HTERT RPE-1 (cell line): ENCODE results near the gene TIMP1.
"Not testable (repeated sequence)": the region's sequence is repeated elsewhere in the genome, so short reads cannot be mapped to it uniquely, and the experiment has no call there.

ENCODE experiments used
- in situ Hi-C: fragments of 300-500 bp; cut with MboI; formaldehyde crosslinking; loops from 4 replicates; pipeline ENCODE4 v1.14.3; 2020; ENCODE audit warnings: low sequenced_read_pairs

Gene TIMP1

GRCh38 chrX:47597222-47597621 is 15.0 kb downstream of the TIMP1 start:
- in situ Hi-C loops = no loop called here

- in situ Hi-C loops = not testable (repeated sequence)
Observed at GRCh38 chrX:47603125-47603524, 20.9 kb downstream of the TIMP1 start.

- in situ Hi-C loops = no loop called here
Observed at GRCh38 chrX:47605024-47605423, 22.8 kb downstream of the TIMP1 start.

- in situ Hi-C loops = no loop called here
Observed at GRCh38 chrX:47607091-47607490, 24.9 kb downstream of the TIMP1 start.

- in situ Hi-C loops = no loop called here
Observed at GRCh38 chrX:47608130-47608810, 26.0 kb downstream of the TIMP1 start.

- in situ Hi-C loops = no loop called here
Observed at GRCh38 chrX:47610511-47610910, 28.3 kb downstream of the TIMP1 start.

- in situ Hi-C loops = no loop called here
Observed at GRCh38 chrX:47611489-47611888, 29.3 kb downstream of the TIMP1 start.

GRCh38 chrX:47611926-47612325 is 29.7 kb downstream of the TIMP1 start:
- in situ Hi-C loops = no loop called here

- in situ Hi-C loops = no loop called here
Observed at GRCh38 chrX:47612418-47612817, 30.2 kb downstream of the TIMP1 start.

- in situ Hi-C loops = no loop called here
Observed at GRCh38 chrX:47613082-47613481, 30.8 kb downstream of the TIMP1 start.

GRCh38 chrX:47614618-47615017 is 32.4 kb downstream of the TIMP1 start:
- in situ Hi-C loops = no loop called here

GRCh38 chrX:47618923-47619485 is 36.8 kb downstream of the TIMP1 start:
- in situ Hi-C loops = no loop called here

GRCh38 chrX:47619486-47620302 is 37.5 kb downstream of the TIMP1 start, which contains the start of gene SYN1:
TSS of gene SYN1 (minus strand) at chrX:47619857. CDS start at chrX:47619728, 129 bp downstream.
- in situ Hi-C loops = no loop called here

GRCh38 chrX:47620303-47620685 is 38.1 kb downstream of the TIMP1 start:
- in situ Hi-C loops = no loop called here

- in situ Hi-C loops = no loop called here
Observed at GRCh38 chrX:47621851-47622250, 39.6 kb downstream of the TIMP1 start.

GRCh38 chrX:47623540-47624027 is 41.3 kb downstream of the TIMP1 start:
- in situ Hi-C loops = no loop called here

- in situ Hi-C loops = no loop called here
Observed at GRCh38 chrX:47625365-47625764, 43.1 kb downstream of the TIMP1 start.

GRCh38 chrX:47628982-47629381 is 46.7 kb downstream of the TIMP1 start:
- in situ Hi-C loops = no loop called here

GRCh38 chrX:47629419-47630200 is 47.4 kb downstream of the TIMP1 start, which contains the start of gene CFP:
TSS of gene CFP (minus strand) at chrX:47629930. CDS start at chrX:47629844, 86 bp downstream.
- in situ Hi-C loops = no loop called here

- in situ Hi-C loops = no loop called here
Observed at GRCh38 chrX:47631676-47632075, 49.4 kb downstream of the TIMP1 start.

- in situ Hi-C loops = no loop called here
Observed at GRCh38 chrX:47632666-47633065, 50.4 kb downstream of the TIMP1 start.
